HG03558 (cell line): ENCODE data around the gene INAFM2.

Experiments used
- ATAC-seq: cut with Tn5 transposase; IDR thresholded peaks from one replicate; pipeline ENCODE4 v1.9.1; 2021; ENCODE audit warnings: moderate number of reproducible peaks; ENCODE audit not compliant: unreplicated experiment; ENCODE audit errors: extremely low read depth

Gene INAFM2

DNA sequence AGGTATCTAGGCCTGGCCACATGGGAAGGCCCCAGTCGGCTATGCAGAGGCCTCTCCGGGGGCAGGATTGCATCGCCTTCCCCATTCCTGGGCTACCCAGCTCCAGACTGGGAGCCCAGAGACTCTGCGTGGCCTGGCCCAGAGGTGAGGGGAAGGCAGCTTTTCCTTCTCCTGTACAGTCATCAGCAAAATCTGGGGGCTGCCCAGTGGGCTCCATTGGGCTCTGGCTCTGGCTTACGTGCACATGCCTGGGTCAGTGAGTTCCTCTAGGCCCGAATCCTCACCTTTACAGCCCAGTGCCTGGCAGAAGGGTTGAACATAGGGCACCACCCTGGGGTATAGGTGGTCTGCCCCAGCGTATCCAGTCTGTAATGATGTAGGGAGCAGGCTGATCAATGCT lies 36.7 kb upstream of the INAFM2 start:
- no peak for ATAC-seq

DNA sequence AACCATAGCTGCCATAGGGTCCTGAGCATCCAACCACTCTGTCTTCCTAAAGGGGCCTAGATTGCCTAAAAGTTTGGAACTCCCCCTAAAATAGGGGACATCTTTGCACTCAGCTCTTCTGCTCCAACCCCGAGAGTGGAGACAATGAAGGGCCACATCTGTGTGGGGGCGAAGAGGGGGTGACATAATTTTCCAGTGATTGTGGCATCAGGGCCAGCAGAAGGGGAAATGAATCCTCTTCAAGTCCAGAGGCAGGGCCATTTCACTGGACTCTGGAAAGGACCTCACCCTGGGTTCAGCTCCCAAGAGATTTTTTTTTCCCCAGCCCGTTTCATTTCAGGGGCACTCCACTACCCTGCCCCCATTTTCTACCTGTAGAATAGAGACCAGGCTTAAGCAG lies 36.0 kb upstream of the INAFM2 start:
- ATAC-seq, result no peak

DNA sequence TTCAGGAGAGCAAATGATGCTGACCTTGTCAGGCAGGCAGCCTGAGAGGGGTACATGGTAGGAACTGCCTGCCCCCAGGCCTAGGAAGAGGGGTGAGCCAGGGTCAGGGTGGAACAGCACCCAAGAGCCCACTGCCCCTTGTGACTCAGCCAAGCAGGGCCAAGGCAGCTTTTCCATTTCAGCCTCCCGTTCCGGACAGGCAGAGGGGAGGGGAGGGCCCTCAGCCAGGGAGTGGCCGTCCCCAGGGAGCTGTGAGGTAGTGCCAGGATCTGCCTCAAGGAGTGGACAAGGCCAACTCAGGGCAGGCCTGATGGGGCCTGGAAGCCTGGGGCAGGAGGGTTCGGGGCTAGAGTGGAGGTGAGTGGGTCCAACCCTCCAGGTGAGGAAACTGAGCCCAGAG lies 35.5 kb upstream of the INAFM2 start:
- ATAC-seq, result no peak

DNA sequence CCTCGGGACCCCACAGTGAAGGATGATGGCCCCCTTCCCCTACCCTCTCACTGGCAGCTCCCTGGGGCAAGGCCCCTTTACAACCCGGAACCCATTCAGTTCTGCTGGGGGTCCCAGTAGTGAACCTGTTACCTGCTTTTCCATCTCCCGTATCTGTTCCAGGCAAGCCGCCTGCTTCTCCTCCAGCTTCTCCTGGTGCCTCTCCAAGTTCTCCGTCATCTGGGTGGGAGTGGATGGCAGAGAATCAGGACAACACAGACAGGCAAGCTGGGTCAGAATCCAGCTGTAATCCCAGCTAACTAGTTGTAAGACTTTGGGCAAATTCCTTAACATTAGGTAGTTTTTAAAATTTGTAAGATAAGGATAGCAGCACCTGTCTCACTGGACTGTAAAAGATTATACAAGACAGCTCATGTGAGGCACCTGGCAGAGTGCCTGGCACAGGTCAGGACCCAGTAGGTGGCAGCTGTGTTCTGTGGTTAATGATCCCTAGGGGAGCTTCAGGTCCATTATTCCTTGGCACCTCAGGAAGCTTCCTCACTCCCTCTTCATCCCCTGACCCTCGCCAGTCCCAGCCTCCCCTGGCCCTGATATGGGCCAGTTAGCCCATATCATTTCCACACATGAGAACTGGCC lies 34.2 kb upstream of the INAFM2 start:
- ATAC-seq, result no peak

DNA sequence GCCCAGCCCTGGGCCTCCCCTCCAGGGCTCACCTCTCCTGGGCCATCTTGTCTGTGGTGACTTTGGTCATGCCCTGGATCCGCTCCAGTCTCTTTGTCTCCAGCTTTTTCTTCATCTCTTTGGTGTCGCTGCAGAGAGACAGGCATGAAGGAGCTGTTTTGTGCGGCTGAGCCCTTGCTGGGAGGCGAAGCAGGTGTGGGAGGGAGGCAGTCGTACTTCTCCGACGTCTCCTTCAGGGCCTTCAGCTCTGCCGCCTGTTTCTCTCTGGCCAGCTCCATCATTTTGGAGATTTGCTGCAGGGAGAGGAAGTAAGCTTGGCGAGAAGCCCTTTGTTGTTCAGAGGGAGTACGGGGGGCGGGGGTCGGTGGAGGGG lies 33.0 kb upstream of the INAFM2 start:
- ATAC-seq, result no peak

DNA sequence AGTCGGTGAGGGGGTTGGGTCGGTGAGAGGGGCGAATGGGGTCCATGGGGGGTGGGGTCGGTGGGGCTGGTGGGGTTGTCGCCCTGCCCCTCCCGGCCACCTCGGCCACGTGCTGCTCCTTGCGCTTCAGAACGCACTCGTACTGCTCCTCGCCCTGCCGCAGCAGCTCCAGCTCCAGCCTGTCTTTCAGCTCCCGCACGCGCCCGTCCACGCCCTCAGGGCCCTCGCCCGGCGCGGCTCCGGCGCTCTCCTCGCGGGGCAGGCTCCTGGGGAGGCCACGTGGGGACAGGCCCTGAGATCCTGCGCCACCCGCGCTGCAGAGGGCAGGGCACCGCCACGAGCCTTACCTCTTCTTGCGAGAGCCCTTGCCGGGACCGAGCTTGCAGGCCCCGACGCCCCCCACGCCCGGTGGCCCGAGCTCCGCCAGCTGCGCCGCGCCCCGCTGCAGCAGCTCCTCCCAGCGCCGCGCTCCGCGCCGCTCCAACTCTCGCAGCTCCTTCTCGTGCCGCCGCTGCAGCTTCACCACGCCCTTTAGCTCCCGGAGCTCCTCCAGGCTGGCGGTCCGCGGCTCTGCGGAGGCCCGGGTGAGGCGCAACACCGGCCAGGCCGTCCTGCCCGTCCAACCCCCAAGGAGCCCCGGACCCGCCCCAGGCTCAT lies 32.4 kb upstream of the INAFM2 start:
- ATAC-seq, result no peak

DNA sequence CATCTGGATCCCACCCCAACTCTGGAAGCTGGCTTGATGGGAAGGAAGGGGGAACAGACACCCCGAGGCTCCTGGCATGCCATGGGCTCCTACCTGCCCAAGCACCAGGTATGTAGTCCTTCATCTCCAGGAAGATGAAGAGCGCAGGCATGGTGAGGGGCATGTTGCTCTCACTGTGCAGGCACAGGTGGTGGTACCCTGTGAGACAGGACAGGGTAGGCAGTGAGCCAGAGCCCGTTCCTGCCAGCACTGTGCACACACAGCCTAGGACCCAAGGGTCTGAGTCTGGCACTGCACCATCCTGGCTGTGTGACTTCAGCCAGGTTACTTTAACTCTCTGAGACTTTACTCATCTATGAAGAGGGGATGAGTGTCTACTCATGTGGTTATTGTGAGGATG lies 31.2 kb upstream of the INAFM2 start:
- no peak for ATAC-seq

DNA sequence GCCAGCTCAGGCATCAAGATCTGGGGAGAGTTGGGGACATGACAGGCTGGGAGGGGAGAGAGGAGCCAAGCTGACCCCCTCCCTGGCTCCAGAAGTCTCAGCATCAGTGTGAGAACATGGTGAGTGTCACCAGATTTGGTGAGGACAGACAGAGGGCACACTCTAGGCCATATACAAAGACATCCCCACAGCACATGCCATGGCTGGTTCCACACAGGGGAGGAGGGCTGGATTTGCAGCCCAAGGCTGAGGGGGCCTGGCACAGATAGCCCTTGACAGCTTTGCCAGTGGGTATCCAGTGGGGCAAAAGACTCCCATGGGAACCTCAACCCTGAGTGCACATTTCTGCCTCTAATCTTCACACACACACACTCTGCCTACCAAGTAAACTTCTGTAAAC lies 30.5 kb upstream of the INAFM2 start:
- ATAC-seq, result no peak

DNA sequence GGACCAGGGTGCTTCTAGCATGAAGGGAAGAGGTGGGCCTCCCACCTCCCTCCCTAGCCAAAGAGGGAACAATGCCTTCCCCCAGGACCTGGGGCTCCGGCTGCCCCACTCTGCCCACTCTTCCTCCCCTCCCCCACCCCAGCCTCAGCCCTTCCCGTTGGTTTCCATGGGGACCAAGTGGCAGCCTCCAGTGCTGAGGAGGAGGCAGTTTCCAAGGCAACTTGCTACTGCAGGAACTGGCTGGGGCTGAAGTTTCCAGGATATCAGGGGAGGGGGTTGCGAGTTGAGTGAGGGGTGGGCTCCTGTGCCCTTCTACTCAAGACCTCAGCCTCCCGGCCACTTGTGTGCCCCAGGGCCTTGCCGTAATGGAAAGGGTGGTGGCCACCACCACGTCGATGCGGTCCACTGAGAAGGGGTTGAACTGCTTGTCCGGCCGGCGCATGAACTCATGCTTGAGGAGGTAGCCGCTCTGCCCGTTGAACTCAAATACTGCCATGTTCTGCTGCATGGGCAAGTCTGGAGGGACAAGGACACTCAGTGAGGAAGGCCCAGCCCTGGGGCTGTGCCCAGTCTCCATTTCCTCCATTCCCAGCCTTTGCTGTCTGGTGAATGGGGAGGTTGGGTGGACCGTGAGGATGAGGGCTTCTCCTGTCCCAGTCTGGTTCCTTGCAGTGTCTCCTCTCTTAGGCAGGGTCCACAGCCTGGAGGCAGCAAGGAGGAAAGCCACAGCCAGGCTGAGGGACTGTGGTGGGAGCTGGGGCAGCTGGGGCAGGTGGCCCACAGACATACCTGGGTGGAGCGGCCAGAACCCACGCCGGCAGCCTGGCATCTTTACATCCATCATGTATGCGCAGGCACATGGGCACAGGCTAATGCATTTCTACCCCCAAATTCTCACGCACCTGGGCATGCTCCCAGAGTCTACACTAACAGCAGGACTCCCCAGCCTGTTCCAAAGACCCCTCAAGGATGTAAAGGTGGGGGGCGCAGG lies 29.3 kb upstream of the INAFM2 start:
- ATAC-seq, result no peak

DNA sequence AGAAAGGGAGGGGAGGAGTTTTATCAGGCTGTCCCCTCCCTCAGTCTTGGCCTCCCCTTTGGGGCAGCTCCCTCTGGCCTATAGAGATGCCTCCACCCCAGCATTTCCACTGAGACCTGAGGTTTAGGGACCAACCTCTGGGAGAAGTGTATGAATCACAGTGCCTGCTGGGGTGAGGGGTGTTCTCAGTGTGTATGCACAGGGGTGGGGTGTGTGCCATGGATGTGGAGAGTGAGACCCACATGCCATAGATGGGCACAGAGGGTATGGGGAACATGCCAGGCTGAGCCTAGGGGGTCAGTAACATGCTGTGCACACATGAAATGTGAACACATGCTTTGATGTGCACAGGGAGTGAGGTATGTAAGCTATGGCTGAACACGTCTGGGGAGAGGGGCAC lies 28.2 kb upstream of the INAFM2 start:
- ATAC-seq, result no peak

DNA sequence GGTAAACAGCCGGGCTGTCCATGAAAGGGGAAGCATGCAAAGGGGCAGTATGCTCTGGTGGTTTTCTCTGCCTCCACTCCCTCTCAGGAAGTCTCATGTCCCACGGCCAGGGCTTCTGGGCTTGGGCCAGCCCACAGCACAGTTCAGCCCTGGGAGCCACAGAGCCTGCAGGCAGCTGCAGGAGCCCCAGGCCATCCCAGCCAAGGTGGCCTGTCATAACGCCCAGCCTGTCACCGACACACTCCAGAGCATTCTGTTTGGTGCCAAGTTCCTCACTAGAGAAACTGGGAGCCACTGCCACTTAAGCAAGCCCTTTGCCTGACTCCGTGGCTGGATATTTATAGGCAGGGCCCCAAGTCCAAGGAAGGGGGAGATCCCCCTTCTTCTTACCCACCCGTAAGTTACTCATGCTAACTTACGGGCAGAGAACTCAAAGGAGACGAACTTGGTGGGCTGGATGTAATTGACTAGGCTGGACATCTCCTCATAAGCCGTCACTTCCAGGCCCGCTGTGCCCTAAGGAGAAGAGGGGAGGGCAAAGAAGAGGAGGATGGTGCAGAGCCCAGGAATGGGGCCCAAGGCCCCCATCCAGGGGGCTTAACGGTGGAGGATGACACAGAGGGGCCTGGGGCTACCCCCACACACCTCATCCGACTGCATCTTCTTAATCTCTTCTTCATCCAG lies 27.5 kb upstream of the INAFM2 start:
- ATAC-seq, result no peak

DNA sequence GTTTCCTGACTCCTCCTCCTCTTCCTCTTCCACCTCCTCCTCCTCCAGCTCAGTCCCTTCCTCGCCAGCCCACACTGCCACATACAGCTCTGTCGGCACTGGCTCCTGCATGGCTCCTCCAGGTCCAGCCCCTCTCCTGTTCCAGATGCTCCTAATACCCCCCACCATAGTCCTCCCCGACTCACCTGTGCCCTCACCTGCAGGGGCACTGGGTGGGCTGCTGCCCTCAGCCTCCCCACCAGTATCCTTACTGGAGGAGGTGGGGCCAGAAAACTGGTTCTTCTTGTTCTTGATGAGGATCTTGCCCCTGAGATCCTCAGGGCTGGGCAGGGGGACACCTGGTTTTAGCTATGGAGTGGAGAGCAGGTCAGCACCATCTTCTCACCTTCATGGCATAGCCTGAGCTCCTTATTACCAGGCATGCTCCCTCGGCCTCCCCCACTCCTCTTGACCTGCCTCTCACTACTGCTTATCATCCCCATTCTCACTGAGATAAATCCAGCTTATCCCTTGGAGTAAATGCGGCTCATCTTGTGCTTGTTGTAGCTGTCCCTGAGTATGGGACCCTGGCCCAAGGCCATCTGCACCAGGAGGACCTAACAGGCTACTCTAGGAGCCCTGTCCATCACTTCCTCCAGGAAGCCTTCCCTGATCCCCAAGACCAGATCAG lies 26.8 kb upstream of the INAFM2 start:
- no peak for ATAC-seq

DNA sequence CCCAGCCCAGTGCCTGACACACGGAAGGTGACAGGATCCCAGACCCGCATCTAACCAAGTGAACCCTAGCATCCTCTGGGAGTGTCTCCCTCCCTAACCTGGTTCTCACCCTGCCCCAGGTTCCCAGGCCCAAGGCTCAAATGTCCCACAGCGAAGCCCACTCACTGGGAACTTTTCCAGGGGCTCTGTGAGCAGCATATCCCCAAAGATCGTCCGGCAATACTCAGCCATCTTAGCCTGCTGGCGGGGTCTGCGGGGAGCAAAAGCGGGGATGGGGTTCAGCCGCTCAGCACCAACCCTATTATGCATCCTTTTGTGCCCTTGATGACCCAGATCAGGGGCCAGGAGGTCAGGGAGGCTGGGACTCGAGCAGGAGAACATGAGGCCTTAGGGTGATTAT lies 26.1 kb upstream of the INAFM2 start:
- ATAC-seq, result no peak

DNA sequence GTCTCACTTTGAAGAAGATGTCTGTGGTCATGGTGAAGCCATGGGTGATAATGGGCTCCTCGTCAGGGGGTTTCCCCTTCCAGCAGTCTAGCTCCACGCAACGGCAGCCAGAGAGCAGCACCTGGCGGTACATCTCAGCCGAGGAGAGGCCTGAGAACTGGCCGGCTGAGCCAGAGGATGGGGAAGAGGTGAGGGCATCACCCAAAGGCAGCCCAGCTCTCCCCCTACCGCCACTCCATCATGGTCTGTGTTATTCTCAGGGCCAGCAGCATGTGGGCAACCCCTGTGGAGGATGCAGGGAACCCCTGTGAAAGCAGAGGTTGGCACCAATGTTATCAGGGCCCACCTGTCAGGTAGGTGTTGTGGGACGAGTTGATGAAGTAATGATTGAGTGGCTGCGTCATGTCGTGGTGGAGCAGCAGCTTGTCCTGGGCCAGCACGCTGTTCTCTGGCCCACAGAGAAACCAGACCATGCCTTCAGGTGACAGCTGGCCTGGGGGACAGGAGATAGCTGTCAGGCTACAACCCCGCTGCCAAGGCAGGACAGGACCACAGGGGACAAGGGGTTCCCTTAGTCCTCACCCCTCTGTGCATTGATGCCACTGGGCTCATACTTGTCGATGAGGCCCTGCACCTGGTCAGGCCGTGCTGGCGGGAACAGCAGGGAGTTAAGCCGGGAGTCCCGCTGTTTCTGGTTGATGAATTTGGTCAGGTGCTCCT lies 25.1 kb upstream of the INAFM2 start:
- no peak for ATAC-seq

DNA sequence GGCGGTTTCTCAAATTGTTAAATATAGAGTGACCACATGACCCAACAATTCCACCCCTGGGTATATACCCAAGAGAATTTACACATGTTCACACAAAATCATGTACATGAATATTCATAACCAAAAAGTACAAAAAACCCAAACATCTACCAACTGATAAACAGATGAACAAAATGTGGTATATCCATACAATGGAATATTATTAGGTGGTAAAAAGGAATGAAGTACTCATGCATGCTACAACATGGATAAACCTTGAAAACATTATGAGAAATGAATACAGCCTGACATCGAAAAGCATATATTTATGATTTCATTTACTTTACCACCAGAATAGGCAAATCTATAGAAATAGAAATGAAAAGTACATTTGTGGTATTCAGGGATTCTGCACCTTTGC lies 23.1 kb upstream of the INAFM2 start:
- ATAC-seq, result no peak

DNA sequence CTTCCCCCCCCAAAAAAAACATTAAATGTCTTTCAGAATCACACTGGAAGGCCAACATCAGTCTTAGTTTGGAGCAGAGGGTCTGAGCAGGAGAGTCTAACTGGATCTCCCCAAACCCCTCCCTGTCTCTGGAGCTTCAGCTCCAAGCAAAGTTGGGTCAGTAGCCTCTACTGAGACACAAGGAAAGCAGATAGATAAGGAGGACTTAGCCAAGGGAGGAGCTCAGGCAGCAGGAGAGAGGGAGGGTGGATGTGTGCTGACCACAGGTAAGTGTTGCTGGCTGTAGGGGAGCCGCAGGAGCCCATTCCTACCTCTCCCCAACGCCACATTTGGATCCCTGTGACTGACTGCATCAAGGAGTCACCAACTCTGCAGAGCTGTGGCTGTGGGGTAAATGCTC lies 22.7 kb upstream of the INAFM2 start:
- no peak for ATAC-seq

DNA sequence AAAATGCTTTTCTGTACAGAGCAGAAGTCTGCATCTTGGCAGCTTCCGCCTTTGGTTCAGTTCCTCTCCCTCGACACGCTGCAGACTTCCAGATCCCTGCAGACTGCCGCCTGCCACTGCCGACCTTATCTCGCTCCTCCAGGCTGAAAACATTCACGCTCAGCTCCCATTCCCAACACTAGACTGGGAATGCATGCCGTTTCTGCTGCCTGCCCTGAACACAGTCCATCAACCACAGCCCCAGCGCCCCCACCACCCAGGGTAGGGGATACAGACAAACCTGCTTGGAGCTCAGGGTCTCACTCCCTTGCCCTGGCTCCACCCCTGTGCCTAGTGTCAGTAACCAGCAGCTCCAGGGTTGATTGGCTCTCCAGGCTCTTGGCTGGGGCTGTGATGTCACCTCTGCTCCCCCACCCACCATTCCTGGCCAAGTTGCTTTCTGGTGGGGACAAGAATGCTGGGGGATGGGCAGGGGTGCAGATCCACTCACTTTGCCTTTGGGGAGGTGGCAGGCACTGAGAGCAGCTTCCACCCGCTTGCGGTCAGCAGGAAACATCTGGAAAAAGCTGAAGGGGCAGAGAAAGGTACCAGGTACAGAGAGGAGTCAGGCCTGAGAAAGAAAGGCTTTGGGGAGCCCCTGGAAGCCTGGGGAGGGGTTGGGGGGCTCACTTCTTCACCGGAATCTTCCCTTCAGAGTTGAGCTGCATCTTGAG lies 21.9 kb upstream of the INAFM2 start:
- no peak for ATAC-seq

DNA sequence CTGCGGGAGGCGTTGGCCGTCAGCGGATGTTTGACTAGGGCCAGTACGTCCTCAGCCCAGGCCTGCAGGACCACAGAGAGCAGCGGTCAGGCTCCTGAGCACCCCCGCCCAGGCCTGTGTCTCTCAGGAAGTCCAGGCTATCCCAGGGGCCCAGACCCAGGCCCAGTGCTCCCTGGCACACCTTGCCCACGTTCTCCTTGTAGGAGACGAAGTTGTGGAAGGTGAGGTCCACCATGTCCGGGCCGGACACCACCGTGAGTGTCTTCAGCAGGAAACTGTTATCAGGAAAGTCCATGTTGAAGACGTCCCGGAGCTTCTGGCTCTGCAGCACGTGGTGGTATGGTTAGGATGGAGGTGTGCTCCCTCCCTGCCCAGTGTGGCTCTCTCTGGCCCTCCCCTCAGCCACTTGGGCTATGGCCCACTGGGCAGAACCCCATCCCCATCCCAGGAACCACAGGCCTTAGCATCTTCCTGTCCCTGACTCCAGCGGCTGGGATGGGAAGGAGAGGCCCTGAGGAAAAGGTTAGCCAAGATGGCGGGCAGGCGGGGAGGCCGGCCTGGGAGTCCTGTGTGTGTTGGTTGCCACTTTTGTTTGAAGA lies 21.1 kb upstream of the INAFM2 start:
- ATAC-seq, result no peak

DNA sequence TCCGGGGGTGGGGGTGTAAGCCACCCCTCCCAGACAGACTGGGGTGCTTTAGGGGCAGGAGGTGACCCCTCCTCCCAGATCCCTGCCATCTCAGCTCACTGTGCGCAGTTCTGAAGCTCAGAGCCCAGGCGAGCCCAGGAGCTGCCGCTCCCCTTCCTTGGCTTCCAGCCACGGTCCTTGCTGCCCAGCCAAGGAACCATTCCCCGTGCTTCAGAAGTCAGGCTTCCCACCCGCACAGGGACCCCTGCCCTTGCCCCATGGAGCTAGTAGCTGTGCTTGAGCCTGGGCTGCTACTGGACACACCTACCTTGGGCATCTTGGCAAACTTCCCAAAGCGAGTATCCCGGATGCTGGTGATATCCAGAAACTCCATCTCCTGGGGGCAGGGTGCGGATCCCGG lies 20.5 kb upstream of the INAFM2 start:
- no peak for ATAC-seq
